Suprapubic skin (tissue), 3 donors: ENCODE data around the gene SEC22A.

Source experiments
- EP300 ChIP-seq: sonication (generic); formaldehyde crosslinking; IDR thresholded peaks from one replicate; pipeline ENCODE4 v1.6.1; 2017; ENCODE audit warnings: antibody characterized with exemption
- TF ChIP-seq, protein P1 (sequence below), 2 donors: fragments of 200-600 bp in 1 of 2; fragments of 450-650 bp in 1 of 2; sonication (generic) in 1 of 2; IDR thresholded peaks; one replicate each; pipeline ENCODE4 v1.5.1; 2016 to 2019; ENCODE audit warnings: antibody characterized with exemption in 2 of 2, mild to moderate bottlenecking in 1 of 2, moderate library complexity in 1 of 2

DNA sequence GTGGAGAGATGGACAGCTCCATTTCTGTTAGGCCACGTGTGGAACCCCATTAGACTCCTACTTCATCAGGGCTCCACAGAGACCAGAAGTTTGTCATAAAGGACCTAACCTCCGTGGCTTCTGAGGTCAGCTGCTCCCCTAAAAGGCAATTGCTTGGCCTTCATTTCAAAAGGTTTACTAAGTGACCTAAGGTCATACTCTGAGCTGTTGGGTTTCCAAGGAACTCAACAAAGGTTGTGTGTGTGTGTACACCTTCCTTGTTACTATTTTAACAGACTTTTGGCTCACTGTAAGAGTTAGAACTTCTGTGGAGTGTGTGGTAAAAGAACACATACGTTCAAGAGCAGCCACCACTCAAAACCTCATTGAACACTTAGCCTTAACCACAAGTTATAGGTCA, 73.9 kb downstream of the SEC22A start:
- no peak for TF ChIP-seq EP300
- TF ChIP-seq, protein P1, sequence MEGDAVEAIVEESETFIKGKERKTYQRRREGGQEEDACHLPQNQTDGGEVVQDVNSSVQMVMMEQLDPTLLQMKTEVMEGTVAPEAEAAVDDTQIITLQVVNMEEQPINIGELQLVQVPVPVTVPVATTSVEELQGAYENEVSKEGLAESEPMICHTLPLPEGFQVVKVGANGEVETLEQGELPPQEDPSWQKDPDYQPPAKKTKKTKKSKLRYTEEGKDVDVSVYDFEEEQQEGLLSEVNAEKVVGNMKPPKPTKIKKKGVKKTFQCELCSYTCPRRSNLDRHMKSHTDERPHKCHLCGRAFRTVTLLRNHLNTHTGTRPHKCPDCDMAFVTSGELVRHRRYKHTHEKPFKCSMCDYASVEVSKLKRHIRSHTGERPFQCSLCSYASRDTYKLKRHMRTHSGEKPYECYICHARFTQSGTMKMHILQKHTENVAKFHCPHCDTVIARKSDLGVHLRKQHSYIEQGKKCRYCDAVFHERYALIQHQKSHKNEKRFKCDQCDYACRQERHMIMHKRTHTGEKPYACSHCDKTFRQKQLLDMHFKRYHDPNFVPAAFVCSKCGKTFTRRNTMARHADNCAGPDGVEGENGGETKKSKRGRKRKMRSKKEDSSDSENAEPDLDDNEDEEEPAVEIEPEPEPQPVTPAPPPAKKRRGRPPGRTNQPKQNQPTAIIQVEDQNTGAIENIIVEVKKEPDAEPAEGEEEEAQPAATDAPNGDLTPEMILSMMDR (IDR thresholded peaks at IDR 0.05), result no peak
